Measurements from ENCODE around the gene ZNF70. TPM values are rescaled to one million over a fixed set of nuclear protein-coding genes. Genes with fewer than 3 reads are reported as not detected.

ZNF70 gene
- total and polyA plus RNA-seq, 2 of the 13 experiments (the other 11 are each of a cell fraction or from before 2014, with no cell fraction given) = 0.62 to 3.6 TPM

- TF ChIP-seq ZNF737 (CRISPR knock-in tag; IDR thresholded peaks at IDR 0.05; ENCODE audit: borderline replicate concordance) (no peak), ZNF605 (CRISPR knock-in tag; IDR thresholded peaks at IDR 0.05) (no peak), ZNF230 (CRISPR knock-in tag; IDR thresholded peaks at IDR 0.05) (no peak), NFRKB (IDR thresholded peaks at IDR 0.05) (no peak), ZNF777 (CRISPR knock-in tag; IDR thresholded peaks at IDR 0.05) (peak; percentile 99), RBFOX2 (IDR thresholded peaks at IDR 0.05; ENCODE audit: low read depth, low read length) (peak; percentile 92), ZNF484 (CRISPR knock-in tag; IDR thresholded peaks at IDR 0.05; ENCODE audit: borderline replicate concordance, low read depth) (no peak), TCF7L2 (IDR thresholded peaks at IDR 0.05; ENCODE audit: low read depth, low read length) (no peak), ZSCAN12 (CRISPR knock-in tag; IDR thresholded peaks at IDR 0.05) (no peak), CREB3 (CRISPR knock-in tag; IDR thresholded peaks at IDR 0.05) (0 out of 2 replicates have a peak, but pooled peaks have one; percentile 37), ZNF431 (CRISPR knock-in tag; IDR thresholded peaks at IDR 0.05; ENCODE audit: borderline replicate concordance, low read depth) (0 out of 2 replicates have a peak, but pooled peaks have one; percentile 64), ZNF564 (CRISPR knock-in tag; IDR thresholded peaks at IDR 0.05) (peak; percentile 81; the same call in 1 of the 2 replicates), TSC22D2 (CRISPR knock-in tag; IDR thresholded peaks at IDR 0.05; ENCODE audit: borderline replicate concordance) (no peak), FOXK1 (CRISPR knock-in tag; IDR thresholded peaks at IDR 0.05; ENCODE audit: borderline replicate concordance, low read depth) (no peak), ZBTB3 (CRISPR knock-in tag; IDR thresholded peaks at IDR 0.05; ENCODE audit: borderline replicate concordance, low read depth) (no peak), ZFP1 (CRISPR knock-in tag; IDR thresholded peaks at IDR 0.05) (no peak), SP1 (IDR thresholded peaks at IDR 0.05) (no peak), SP1 (CRISPR knock-in tag; IDR thresholded peaks at IDR 0.05) (peak; percentile 53; the same call in 1 of the 2 replicates), ATF1 (CRISPR knock-in tag; IDR thresholded peaks at IDR 0.05) (peak; percentile 97), ZNF33A (CRISPR knock-in tag; IDR thresholded peaks at IDR 0.05; ENCODE audit: borderline replicate concordance) (no peak), TOPORS (CRISPR knock-in tag; IDR thresholded peaks at IDR 0.05) (0 out of 2 replicates have a peak, but pooled peaks have one; percentile 65), MED13 (CRISPR knock-in tag; IDR thresholded peaks at IDR 0.05) (no peak), MTF2 (CRISPR knock-in tag; IDR thresholded peaks at IDR 0.05; ENCODE audit: borderline replicate concordance) (peak; percentile 85; the same call in 1 of the 2 replicates), JARID2 (CRISPR knock-in tag; IDR thresholded peaks at IDR 0.05; ENCODE audit: insufficient replicate concordance) (no peak), ZBED4 (CRISPR knock-in tag; IDR thresholded peaks at IDR 0.05; ENCODE audit: borderline replicate concordance) (peak; percentile 49; the same call in 1 of the 2 replicates)
Observed at GRCh38 chr22:23716811-23717801, 33.8 kb downstream of the ZNF70 start (continued).
